Bronchial smooth muscle cell (primary cell): ENCODE results near the gene ZNF710. TPM values are rescaled to one million over a fixed set of nuclear protein-coding genes. Genes with fewer than 3 reads are reported as not detected.

Source experiments
- total RNA-seq: library from RNA; depleted of rRNA; stranded (reverse); fragments of >200 nt; gene quantifications from 2 replicates; pipeline ENCODE4 v1.2.1, GENCODE V29; 2014

Gene ZNF710, protein sequence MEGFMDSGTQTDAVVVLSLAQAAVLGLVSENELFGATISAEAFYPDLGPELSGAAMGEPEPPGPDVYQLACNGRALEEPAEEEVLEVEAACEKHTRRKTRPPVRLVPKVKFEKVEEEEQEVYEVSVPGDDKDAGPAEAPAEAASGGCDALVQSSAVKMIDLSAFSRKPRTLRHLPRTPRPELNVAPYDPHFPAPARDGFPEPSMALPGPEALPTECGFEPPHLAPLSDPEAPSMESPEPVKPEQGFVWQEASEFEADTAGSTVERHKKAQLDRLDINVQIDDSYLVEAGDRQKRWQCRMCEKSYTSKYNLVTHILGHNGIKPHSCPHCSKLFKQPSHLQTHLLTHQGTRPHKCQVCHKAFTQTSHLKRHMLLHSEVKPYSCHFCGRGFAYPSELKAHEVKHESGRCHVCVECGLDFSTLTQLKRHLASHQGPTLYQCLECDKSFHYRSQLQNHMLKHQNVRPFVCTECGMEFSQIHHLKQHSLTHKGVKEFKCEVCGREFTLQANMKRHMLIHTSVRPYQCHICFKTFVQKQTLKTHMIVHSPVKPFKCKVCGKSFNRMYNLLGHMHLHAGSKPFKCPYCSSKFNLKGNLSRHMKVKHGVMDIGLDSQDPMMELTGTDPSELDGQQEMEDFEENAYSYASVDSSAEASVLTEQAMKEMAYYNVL
- total RNA-seq, result 6.4 and 6.5 TPM in 2 replicates

DNA sequence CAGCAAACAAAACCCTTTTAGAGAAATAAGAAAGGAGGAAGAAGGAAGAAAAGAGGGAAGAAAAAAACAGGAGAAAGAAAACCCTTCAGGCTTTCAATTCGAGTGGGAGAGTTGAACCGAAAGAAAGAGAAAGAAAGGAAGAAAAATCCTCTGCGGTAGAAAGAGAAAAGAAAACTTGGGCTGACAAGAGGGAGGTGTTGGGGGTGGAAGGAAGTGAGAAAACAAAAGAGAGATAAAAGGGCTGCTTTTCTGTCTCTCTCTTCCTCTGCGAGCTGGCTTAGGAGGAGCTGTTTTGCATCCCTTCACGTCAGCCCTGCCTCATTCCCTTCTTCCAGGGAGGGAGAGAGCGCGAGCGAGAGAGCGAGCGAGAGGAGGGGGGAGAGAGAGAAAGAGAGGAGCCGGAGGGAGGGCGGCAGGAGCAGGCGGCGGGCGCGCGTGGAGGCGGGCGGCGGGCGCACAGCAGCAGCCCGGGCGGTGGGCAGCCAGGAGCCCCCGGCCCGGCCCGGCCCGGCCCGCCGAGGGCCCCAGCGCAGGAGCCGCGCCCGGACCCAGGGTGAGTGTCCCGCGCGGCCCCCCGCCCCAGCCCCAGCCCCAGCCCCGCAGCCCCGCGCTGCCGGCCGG is at the start of gene ZNF710:
TSS of gene ZNF710 (plus strand) at position 263 of the 621 bp plus-strand sequence. CDS start 65,814 bp downstream, outside the sequence.

DNA sequence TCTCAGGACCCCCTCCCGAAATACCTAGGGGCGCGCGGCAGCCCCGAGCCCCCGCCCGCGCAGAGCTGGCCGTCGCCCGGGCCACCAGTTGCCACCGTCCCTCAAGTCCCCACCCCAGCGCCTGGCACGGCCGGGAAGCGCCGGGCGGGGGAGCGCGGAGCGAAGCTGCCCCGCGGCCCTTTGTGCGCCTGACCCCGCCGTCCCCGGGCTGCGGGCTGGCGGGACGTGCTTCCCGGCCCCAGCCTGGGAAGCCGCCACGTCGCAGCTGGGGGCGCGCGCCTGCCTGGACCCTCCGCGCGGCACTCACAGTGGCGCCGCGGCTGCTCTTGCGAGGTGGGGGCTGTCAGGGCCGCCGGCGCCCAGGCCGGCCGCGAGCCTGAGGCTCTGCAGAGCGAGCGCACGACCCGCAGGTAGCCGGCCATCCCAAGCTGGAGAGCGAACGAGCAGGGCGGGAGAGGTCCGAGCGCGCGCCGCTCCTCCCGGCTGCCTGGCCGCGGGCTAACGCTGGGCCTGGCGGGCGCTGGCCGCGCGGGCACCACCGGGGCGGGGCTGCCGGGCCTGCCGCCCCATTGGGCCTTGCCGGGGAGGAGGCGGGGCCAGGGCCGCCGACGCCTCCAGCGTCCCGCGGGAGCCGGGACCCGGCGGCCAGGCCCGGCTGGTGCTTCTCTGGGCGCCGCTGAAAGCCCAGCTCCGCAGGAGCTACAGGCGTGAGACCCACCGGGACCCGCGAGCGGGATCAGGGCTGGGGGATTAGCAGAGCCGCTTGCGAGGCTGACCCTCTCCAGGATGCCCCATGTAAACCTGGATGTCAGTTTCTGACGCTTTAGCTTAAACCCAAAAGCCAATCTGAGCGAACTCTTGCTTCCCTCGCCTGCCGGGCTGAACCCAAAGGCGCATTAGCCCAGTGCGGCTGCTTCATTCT is 101.1 kb downstream of the ZNF710 start, which contains the start of gene IDH2:
TSS of gene IDH2 (minus strand) at position 500 of the 922 bp plus-strand sequence. CDS start at position 422, 78 bp downstream.

Other genes with a start within 250 kb of the ZNF710 start
- 0.52 and 1.9 TPM in 2 replicates for gene MESP2, start 225.0 kb upstream of the ZNF710 start, total RNA-seq
- gene ANPEP, start 186.5 kb upstream of the ZNF710 start, total RNA-seq, result 30.3 and 62.4 TPM in 2 replicates
- 23.6 and 55.5 TPM in 2 replicates for gene AP3S2, start 107.3 kb upstream of the ZNF710 start, total RNA-seq
- 11.3 and 11.8 TPM in 2 replicates for gene ARPIN, start 88.4 kb upstream of the ZNF710 start, total RNA-seq
- 24.0 and 37.2 TPM in 2 replicates for gene IDH2, start 101.1 kb downstream of the ZNF710 start, total RNA-seq
- 16.2 and 36.7 TPM in 2 replicates for gene SEMA4B, start 200.0 kb downstream of the ZNF710 start, total RNA-seq
- 28.2 and 40.2 TPM in 2 replicates for gene CIB1, start 232.6 kb downstream of the ZNF710 start, total RNA-seq
- 4.6 and 5.8 TPM in 2 replicates for gene GDPGP1, start 232.9 kb downstream of the ZNF710 start, total RNA-seq
- gene TTLL13, start 248.2 kb downstream of the ZNF710 start, total RNA-seq, result 0.09 and 0.16 TPM in 2 replicates